Activated CD4-positive, alpha-beta T cell treated with anti-CD3 and anti-CD28 coated beads for 1 hour (primary cell): ENCODE measurements around the gene APEH.

Experiments used
- DNase-seq: peaks from one replicate; pipeline ENCODE4 v3.0.0-alpha.2; 2020

Gene APEH

DNA sequence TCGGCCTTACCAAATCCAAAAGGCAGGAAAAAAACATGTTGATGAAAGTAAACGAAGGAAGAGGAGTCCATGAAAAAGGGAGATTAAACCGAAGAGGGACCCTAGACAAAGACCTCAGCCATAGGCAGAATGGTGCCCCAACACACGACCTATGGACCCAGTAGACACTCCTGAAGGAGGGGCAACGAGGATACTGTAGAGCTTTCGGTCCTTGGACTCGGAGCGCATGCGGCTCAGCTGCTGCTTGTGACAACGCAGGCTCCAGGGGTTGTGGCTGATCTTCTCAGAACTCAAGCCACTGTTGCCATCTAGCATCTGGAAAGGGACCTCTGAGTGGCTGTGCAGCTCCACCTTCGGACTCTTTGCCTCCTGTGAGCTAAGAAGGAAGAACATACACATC is 58.4 kb downstream of the APEH start:
- no peak for DNase-seq

DNA sequence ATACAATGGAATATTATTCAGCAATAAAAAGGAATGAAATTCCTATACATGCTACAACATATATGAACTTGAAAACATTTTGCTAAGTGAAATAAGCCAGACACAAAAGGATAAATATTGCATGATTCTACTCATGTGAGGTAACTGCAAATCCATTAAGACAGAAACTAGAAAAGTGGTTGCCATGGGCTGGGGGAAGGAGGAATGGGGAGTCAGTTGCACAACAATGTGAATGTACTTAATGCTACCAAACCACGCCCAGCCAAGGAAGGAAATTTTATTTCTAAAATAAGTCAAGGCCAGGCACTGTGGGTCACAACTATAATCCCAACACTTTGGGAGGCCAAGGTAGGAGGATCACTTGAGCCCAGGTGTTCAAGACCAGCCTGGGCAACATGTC is 59.4 kb downstream of the APEH start:
- DNase-seq, result no peak
